Prostate gland (tissue), 2 donors: Measurements from ENCODE around the gene BRINP2. TPM values are rescaled to one million over a fixed set of nuclear protein-coding genes. Genes with fewer than 3 reads are reported as not detected.

ENCODE experiments used
- DNase-seq: peaks from one replicate; pipeline ENCODE4 v3.0.0-alpha.2; 2019; ENCODE audit warnings: low spot score
- H3K27ac ChIP-seq, 2 donors: fragments of 200-600 bp; sonication (generic); 2 replicates each; pipeline ENCODE4 v1.5.1; 2017 to 2019
- H3K27me3 ChIP-seq: fragments of 200-600 bp; sonication (generic); replicated peaks from 2 replicates; pipeline ENCODE4 v1.5.1; 2019; ENCODE audit not compliant: insufficient read depth
- H3K36me3 ChIP-seq, 2 donors: fragments of 200-600 bp; sonication (generic); 1 replicate in 1 of 2; 2 replicates in 1 of 2; pipeline versions ENCODE4 v1.5.1 to v1.8.1; 2017 to 2019
- H3K4me1 ChIP-seq: fragments of 200-600 bp; sonication (generic); replicated peaks from 2 replicates; pipeline ENCODE4 v1.5.1; 2019
- H3K4me3 ChIP-seq, 2 donors: fragments of 200-600 bp; sonication (generic); 2 replicates each; pipeline ENCODE4 v1.5.1; 2017 to 2019
- H3K9me3 ChIP-seq: fragments of 200-600 bp; sonication (generic); 2 replicates; pipeline ENCODE4 v1.5.1; 2017
- CTCF ChIP-seq, 4 experiments: fragments of 200-600 bp in 2 of 4; fragments of 450-650 bp in 2 of 4; sonication (generic) in 2 of 4; IDR thresholded peaks; 1 replicate in 3 of 4; 2 replicates in 1 of 4; pipeline ENCODE4 v1.5.1; 2016 to 2019; ENCODE audit warnings: antibody characterized with exemption in 4 of 4, mild to moderate bottlenecking in 2 of 4, moderate library complexity in 2 of 4
- POLR2A ChIP-seq: fragments of 450-650 bp; IDR thresholded peaks from one replicate; pipeline ENCODE4 v1.6.1; 2016; ENCODE audit warnings: antibody characterized with exemption, mild to moderate bottlenecking
- POLR2AphosphoS5 ChIP-seq: sonication (generic); formaldehyde crosslinking; IDR thresholded peaks from one replicate; pipeline ENCODE4 v1.6.1; 2017; ENCODE audit warnings: antibody characterized with exemption
- WGBS: methylation state at CpG from one replicate; pipeline ENCODE4 v1.1.5; 2018; 5-methylcytosine and 5-hydroxymethylcytosine counted together
- intact Hi-C: fragments of 100-400 bp; cut with DNase I; formaldehyde crosslinking; loops from one replicate; pipeline ENCODE4 v1.14.2; 2022
- total RNA-seq, 2 donors: library from RNA; depleted of rRNA; stranded (reverse); fragments of >200 nt; gene quantifications; one replicate each; pipeline ENCODE4 v1.1.0, GENCODE V29; 2016

BRINP2 gene
- total RNA-seq, 2 donors from 2014 or later = 2.3 TPM; not detected in 1

GRCh38 chr1:177145106-177146070 lies 25.4 kb upstream of the BRINP2 start:
- TF ChIP-seq POLR2AphosphoS5 (no peak), CTCF (IDR thresholded peaks at IDR 0.05) (no peak), POLR2A (no peak)
- 67% methylated on average over 3 of the region's 3 CpGs for WGBS
- intact Hi-C loops = no loop called here

GRCh38 chr1:177146499-177146898 lies 24.3 kb upstream of the BRINP2 start:
- H3K36me3 ChIP-seq = no peaks in the 10 kb centered on the region
- no peak for TF ChIP-seq POLR2A
- no peak for TF ChIP-seq POLR2AphosphoS5
- TF ChIP-seq CTCF (IDR thresholded peaks at IDR 0.05) = no peak
- H3K27ac ChIP-seq = no peak overlapping the region
- 34% methylated on average over 2 of the region's 2 CpGs for WGBS
- H3K4me3 ChIP-seq = no peak overlapping the region
- DNase-seq = no peak
- H3K9me3 ChIP-seq = no peaks in the 10 kb centered on the region
- H3K27me3 ChIP-seq = peaks cover 3% of the 10 kb centered on the region
- no peaks in the 10 kb centered on the region for H3K4me1 ChIP-seq
- intact Hi-C loops = no loop called here

More at GRCh38 chr1:177145106-177146070, 25.4 kb upstream of the BRINP2 start:
- no peaks in the 10 kb centered on the region for H3K36me3 ChIP-seq
- H3K27ac ChIP-seq = no peak overlapping the region
- no peak for DNase-seq
- H3K4me3 ChIP-seq = no peak overlapping the region
- peaks cover 3% of the 10 kb centered on the region for H3K27me3 ChIP-seq
- H3K4me1 ChIP-seq = no peaks in the 10 kb centered on the region
- no peaks in the 10 kb centered on the region for H3K9me3 ChIP-seq

DNA sequence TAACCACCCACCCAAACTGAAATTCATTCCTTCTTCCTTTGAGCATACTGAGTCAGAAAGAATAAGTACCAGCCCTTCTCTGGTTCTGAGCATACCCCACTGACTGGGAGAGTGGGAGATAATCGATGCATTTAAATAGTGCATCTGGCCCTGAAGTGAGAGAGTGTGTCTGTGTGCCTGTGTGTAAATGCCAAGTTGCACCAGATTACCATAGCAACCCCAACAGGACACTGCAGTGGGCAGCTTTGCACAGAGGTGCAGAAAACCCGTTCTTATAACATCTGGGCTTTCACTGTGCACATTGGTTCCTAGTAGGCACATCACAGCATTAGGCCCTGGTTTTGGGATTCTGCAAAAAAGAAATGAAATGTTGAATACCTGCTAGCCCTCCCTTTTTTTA lies 8.5 kb upstream of the BRINP2 start:
- H3K36me3 ChIP-seq = no peaks in the 10 kb centered on the region
- H3K27me3 ChIP-seq = peaks cover 20% of the 10 kb centered on the region
- WGBS = 77% methylated on average over 2 of the region's 2 CpGs
- DNase-seq = no peak
- H3K9me3 ChIP-seq = no peaks in the 10 kb centered on the region
- intact Hi-C loops = no loop called here
- no peak overlapping the region for H3K4me3 ChIP-seq
- no peaks in the 10 kb centered on the region for H3K4me1 ChIP-seq
- TF ChIP-seq POLR2A (no peak), CTCF (IDR thresholded peaks at IDR 0.05) (no peak), POLR2AphosphoS5 (no peak)
- H3K27ac ChIP-seq = no peak overlapping the region

GRCh38 chr1:177163844-177164379 lies 6.8 kb upstream of the BRINP2 start:
- 1% methylated on average over 15 of the region's 15 CpGs for WGBS
- Histone ChIP-seq H3K4me3 (no peak overlapping the region), H3K36me3 (no peaks in the 10 kb centered on the region), H3K27ac (no peak overlapping the region), H3K27me3 (peaks cover 20% of the 10 kb centered on the region), H3K4me1 (no peaks in the 10 kb centered on the region), H3K9me3 (no peaks in the 10 kb centered on the region)
- no peak for DNase-seq
- intact Hi-C loops = no loop called here
- TF ChIP-seq POLR2A (no peak), CTCF (IDR thresholded peaks at IDR 0.05) (no peak), POLR2AphosphoS5 (no peak)
